C4-2B (cell line): ENCODE results near the gene SNX14.

Experiments used
- CTCF ChIP-seq: fragments of 450-650 bp; conservative IDR thresholded peaks from 2 replicates; pipeline ENCODE4 v1.5.1; 2017; ENCODE audit warnings: mild to moderate bottlenecking
- ZFX ChIP-seq: fragments of 450-650 bp; IDR thresholded peaks from 2 replicates; pipeline ENCODE4 v1.6.1; 2017

GRCh38 chr6:85642774-85643536 lies 49.3 kb upstream of the SNX14 start, which contains the start of gene SYNCRIP:
- TF ChIP-seq CTCF (no peak), ZFX (no peak)
